GM19452 (cell line): ENCODE data around the gene B4GALT1.

Source experiments
- ATAC-seq: cut with Tn5 transposase; IDR thresholded peaks from one replicate; pipeline ENCODE4 v1.9.1; 2021; ENCODE audit not compliant: unreplicated experiment

The B4GALT1 gene

DNA sequence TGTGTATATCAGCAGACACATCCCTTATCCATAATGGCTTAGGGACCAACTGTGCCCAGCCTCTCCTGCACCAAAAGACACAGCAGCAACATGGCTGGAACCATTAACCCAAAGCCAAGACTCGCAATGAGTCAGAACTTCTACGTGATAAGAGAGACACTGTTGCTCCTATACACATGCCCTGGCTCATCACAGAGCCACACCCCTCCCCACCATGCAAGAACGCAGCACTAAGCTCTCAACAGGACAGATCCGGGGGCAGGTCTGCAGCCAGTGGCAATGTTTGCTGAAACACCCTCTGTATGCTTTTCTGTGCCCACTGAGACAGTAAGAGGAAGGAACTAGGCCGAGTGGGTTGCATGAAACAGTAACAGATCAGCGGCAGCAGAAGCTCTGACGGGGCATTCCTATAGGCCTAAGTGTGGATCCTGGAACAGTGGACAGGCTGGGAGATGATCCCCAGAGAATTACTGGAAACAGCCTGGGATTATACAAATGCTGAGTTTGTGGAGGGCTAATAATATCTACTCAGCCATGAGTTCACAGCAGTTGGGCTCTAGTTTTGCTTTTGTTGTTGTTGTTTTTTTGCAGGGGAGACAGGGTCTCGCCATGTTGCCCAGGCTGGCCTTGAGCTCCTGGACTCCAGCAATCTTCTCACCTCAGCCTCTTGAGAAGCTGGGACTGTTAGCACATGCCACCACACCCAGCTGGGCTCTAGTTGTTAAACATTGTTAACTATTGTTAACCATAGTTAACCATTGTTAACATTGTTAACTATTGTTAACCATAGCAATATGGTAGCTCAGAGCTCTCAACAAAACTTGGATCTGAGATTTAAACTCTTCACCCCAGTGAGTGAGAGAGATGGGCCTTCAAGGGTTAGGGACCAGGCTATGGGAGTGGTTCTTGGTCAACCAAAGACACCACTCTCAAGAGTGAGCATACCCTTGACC lies 41.0 kb downstream of the B4GALT1 start:
- ATAC-seq, result peak; percentile 32

GRCh38 chr9:33125461-33125860 lies 41.7 kb downstream of the B4GALT1 start:
- no peak for ATAC-seq

DNA sequence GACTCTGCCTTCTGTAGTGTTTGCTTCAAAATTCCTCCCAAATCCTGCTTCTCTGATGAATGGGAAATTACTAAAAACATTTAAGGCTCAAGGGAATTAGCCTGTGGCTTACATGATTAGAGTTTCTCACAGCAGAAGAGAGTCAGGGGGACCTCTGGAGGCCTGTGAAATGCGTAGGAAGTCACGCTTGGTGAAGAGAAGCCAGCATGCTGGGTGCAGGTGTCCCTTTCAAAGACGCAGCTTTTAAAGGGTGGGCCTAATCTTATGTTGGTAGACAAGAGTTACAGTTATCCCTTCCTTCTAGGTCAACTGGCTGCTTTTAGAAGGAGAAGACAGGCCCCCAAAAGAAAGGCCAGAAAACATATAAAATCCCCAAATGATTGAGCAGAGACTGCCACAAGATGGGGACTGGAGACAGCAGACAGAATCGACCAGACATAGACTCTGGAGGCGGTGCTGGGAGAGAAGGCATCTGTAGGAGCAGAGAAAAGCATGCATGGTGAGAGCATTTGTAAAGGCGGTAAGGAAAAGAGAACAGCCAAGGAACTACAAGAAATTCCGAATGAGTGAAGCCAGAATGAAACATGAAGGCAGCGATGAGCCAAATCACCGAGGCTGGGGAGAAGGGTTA lies 42.3 kb downstream of the B4GALT1 start:
- ATAC-seq, result no peak

DNA sequence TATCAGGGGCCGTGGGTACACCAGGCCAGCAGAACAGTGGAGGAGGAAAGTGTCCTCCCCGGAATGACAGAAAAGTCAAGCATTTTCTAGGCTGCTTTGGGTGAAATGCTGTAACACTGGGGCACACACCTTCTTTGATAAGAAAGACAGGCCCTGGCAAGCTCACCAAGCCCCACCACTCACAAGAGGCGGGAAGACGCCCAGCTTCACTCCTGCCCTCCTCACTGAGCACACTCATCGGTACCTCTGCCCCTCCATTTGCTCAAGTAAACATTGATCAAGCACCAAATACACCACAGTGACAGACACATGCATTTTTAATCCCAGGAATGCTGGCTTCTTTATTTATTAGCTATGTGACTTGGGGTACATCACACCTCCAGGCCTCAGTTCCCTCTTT lies 43.1 kb downstream of the B4GALT1 start:
- no peak for ATAC-seq

DNA sequence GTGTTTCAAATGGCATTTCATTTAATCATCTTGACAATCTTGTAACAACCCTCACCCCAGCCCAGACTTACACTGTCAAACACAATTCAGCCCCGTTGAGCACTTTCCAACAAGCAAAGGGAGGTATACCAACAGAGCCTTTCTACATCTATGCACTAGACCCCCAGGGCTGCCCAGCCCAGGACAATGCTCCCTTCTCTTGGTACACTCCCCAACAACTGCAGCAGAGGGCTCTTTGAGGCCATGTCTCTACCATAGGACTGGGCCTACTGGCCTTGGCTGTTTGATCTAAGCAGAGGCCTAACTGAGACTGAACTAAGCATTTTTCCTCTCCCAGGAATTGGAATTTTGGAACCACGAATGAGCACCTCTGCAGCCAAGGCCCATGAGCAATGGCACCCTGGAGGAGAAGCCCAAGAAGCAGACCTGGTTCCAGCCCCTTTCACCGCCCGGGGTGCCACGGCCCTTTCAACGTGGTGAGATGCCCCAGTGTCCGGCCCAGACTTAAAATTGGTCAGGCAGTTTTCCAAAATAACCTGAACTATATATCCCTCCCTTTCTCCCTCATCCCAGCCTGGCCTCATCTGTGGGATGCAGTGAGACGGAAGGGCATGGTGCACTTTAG lies 43.6 kb downstream of the B4GALT1 start:
- no peak for ATAC-seq

- no peak for ATAC-seq
These were observed 46.5 kb downstream of the B4GALT1 start for GRCh38 chr9:33120620-33121019.

GRCh38 chr9:33117796-33118195 lies 49.3 kb downstream of the B4GALT1 start:
- no peak for ATAC-seq

GRCh38 chr9:33117306-33117705 lies 49.8 kb downstream of the B4GALT1 start:
- ATAC-seq, result no peak

DNA sequence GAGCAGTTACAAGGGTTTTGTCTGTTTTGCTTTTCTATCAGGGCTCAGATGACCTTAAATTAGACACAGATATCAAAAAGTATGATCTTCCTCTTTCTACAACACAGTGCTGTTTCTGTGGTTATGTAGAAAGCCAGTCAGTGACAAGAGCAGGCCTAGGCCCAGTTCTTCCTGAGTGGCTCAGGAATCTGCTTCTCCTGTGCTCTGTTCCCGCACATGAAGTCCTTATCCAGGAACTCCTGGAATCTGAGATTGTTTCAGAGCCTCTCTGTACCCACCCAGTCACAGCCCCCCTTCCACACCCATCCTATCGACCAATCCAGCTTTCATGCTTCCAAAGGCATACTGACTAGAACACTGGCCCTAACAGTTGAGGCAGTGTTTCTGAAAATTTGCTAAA lies 50.3 kb downstream of the B4GALT1 start:
- ATAC-seq, result no peak

GRCh38 chr9:33114746-33115145 lies 52.4 kb downstream of the B4GALT1 start:
- no peak for ATAC-seq

DNA sequence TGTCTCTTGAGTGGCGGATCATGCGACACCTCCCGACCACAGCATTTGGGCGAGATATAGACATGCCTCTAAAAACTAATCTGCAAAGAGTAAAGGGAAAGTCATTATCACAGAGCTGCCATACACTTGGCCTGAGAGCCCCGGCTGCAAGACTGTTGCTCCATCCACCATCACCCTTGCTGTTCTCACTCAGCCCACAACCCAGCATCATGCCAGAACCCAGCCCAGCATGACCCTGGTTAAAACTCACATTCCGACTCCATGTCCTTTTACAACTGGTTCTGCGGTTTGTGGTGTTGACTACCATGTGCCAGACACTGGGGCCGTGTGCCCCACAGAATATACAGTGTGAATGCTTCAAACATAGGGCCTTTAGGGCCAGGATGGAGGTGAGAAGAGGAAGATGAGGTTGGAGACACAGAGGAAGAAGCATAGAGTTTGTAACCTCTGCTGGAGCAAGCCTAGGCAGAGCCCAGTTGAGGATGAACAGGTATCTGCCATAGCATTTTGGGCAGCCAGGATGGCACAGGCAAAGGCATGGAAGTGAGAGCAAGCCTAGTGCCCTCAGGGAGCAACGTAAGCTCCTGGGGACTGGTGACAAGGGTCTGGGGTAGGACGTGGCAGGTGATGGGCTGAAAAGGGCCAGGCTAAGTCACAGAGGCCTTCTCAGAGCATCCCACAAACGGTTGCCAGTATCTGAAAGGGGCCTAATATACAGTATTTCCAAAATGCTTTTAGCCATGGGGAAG lies 53.2 kb downstream of the B4GALT1 start:
- ATAC-seq, result no peak

- no peak for ATAC-seq
These were observed 55.0 kb downstream of the B4GALT1 start for GRCh38 chr9:33112094-33112493.

GRCh38 chr9:33111631-33112030 lies 55.5 kb downstream of the B4GALT1 start:
- no peak for ATAC-seq

DNA sequence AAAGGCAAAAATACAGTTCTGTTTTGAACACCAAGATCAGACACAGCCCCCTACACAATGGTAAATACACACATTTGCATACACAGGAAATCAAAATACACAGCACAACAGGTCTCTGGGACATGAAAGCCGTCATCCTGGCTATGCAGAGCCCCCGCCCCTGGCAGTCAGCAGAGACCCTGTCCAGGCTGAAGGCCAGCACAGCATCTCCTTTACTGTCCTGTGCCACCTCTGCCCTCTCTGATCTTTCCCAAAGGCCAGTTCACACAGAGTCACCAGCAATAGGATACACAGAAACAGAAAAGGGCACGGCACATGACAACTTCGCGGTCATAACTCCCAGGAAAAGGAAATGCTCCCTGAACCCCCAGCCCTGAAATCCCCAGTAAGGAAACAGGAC lies 56.5 kb downstream of the B4GALT1 start:
- ATAC-seq, result no peak

DNA sequence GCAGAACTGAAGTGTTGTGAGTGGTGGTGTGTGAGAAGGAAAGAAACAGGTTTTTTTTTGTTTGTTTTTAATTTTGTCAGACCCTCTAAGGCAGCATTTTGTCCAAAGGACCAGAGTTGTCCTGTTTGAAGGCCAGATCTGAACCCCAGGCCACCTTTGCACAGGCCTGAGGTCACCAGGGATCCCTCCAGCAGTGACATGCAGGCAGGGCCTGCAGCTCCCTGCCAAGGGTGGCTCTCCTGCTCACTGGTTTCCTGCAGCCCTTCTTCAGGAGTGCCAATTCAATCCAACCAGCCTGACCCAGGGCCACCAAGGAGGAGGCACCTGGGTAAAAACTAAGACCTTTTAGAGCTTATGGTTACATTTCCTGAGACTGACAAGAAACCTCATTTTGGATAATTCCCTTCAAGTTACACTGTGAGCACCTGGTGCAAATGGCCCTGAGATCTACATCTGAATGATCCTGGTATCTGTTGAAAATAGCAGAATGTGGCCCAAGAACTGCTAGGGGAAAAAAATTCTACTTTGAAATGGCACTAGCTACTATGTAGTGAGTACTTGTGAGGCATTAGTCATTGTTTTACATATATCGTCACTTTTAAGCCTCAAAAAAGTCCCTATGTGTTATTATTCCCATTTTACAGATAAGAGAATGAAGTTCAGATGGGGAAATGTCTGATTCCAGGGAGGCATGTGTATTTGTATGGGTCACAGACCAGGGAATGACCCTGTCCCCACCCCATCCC lies 57.1 kb downstream of the B4GALT1 start:
- ATAC-seq, result no peak

- no peak for ATAC-seq
These were observed 58.0 kb downstream of the B4GALT1 start for GRCh38 chr9:33109097-33109496.

GRCh38 chr9:33108472-33108871 lies 58.7 kb downstream of the B4GALT1 start:
- ATAC-seq, result no peak

DNA sequence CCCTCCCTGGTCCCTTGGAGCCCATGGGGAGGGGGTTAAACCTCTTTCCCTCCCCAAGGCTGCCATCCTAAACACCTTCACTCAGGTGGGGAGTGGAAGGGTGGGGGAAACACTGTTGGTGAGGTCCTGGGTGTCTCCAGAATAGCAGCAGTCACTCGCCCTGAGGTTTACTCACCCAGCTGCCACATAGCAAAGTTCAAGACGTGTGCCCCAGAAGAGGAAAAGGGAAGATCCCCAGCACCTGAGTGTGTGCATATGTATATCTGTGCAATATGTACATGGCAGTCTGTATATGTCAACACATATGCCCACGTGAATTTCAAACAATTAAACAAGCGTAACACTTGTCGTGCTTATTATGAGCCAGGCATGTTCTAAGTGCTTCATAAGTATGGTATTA lies 59.4 kb downstream of the B4GALT1 start:
- ATAC-seq, result no peak

DNA sequence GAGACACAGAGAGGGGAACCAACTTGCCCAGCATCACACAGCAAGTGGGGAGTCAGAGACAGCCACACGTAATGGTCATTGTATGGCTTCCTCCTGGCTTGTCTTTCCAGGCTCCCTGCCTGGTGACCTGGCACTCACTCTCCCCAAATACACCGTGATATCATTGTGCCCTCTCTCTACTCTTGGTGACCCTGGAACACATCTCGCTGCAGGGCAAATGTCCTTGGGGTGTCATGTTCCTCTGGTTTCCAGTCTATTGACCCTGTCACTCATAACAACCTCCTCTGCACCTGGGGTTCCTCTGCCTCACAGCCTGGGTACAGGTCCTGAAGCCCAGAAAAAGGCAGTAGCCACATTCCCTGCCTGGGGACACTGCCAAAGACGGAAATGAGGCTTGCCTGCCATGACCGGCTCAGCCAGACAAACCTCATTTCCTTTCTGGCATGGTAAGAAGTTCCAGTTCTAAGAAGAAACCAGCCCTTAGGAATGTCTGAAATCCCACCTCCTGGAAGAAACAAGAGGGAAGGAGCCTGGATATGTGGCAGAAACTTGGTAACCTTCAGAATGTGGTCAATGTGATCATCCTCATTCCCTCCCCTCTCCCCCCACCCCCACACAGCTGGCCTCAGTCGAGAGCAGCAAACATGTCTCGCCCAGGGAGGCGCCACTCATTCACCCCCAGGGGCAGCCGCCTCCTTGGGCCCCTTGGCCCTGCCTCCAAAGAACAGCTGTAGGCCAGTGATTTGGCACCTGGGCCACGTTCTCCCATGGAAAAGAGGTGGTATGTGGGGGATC lies 60.1 kb downstream of the B4GALT1 start:
- ATAC-seq, result no peak

- no peak for ATAC-seq
These were observed 60.8 kb downstream of the B4GALT1 start for GRCh38 chr9:33106372-33106771.
